Loucy (cell line): Measurements from ENCODE around the gene S1PR2.

Experiments used
- CTCF ChIP-seq: fragments of 200-600 bp; sonication (generic); conservative IDR thresholded peaks from 2 replicates; pipeline ENCODE4 v1.5.1; 2014; ENCODE audit warnings: mild to moderate bottlenecking, antibody characterized with exemption, low read length
- EZH2phosphoT487 ChIP-seq: fragments of 200-600 bp; IDR thresholded peaks from 2 replicates; pipeline ENCODE4 v1.6.1; 2018; ENCODE audit warnings: antibody characterized with exemption, mild to moderate bottlenecking, moderate library complexity, borderline replicate concordance

GRCh38 chr19:10224337-10224736 lies 6.8 kb downstream of the S1PR2 start:
- no peak for TF ChIP-seq CTCF
- no peak for TF ChIP-seq EZH2phosphoT487
